Nephron (organoid): ENCODE measurements around the gene CALHM3.

ENCODE experiments used
- H3K27ac Mint-ChIP-seq, 3 experiments: 2 replicates each; pipeline ENCODE4 v1.8.0; 2020; ENCODE audit warnings: mixed read lengths in 3 of 3, mild to moderate bottlenecking in 2 of 3, moderate library complexity in 1 of 3
- H3K27me3 Mint-ChIP-seq: 2 replicates; pipeline ENCODE4 v1.8.0; 2021; ENCODE audit warnings: low read depth, mild to moderate bottlenecking, moderate library complexity, mixed read lengths
- H3K36me3 Mint-ChIP-seq: 2 replicates; pipeline ENCODE4 v1.8.0; 2020; ENCODE audit warnings: low read depth, mixed read lengths
- H3K4me1 Mint-ChIP-seq: 2 replicates; pipeline ENCODE4 v1.8.0; 2020; ENCODE audit warnings: mixed read lengths
- H3K4me3 Mint-ChIP-seq, 3 experiments: 2 replicates each; pipeline ENCODE4 v1.8.0; 2020; ENCODE audit warnings: mild to moderate bottlenecking in 3 of 3, mixed read lengths in 3 of 3, moderate library complexity in 2 of 3
- H3K9me3 Mint-ChIP-seq: 2 replicates; pipeline ENCODE4 v1.8.0; 2020; ENCODE audit warnings: mixed read lengths
- TF ChIP-seq, protein P1 (sequence below), 3 experiments: fragments of 200-600 bp; sonication (generic); IDR thresholded peaks; one replicate each; pipeline ENCODE4 v1.5.0; 2021; ENCODE audit warnings: antibody characterized with exemption in 3 of 3; ENCODE audit not compliant: unreplicated experiment in 3 of 3

CALHM3 gene

DNA sequence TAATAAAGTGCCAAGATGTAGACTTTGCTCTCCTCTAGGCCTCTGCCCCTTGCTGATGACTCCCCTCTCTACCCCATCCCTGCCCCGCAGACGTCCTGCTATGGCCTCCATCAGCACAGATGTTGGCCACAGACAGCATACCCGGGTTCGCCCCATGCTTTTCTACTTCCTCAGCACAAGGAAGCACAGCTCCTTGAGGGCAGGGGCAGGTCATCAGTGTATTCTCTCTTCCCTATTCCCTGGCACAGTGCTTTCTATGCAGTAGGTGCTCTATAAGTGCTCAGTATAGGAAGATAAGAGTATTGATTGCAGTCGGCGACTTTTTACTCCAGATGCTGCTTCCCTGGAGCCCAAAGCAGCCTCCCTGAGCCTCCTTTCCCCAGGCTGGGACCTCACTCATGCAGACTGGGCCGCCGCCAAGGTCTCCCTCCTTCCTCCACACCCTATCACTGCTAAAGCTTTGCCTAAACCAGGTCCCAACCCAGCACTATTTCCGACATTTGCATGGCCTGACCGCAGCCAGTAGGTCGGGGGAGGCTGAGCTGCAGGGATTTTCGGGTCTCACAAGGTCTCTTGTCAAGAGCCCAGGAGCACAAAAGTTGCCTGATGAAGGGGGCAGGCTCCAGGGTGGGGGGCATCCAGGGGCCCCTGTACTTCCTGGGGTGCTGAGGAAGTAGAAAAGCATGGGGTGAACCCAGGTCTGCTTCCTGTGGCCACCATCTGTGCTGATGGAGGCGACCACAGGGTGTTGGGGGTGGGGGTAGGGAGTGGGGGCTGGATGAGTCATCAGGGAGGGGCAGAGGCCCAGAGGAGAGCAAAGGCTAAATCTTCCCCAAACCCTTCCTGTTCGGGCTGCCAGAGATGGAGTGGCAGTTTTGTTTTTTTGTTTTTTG lies 8.0 kb downstream of the CALHM3 start:
- Mint-ChIP-seq H3K4me1 (no peaks in the 10 kb centered on the region), H3K27me3 (peaks cover 12% of the 10 kb centered on the region), H3K4me3 (no peak overlapping the region), H3K27ac (no peak overlapping the region), H3K36me3 (no peaks in the 10 kb centered on the region), H3K9me3 (no peaks in the 10 kb centered on the region)
- TF ChIP-seq, protein P1, sequence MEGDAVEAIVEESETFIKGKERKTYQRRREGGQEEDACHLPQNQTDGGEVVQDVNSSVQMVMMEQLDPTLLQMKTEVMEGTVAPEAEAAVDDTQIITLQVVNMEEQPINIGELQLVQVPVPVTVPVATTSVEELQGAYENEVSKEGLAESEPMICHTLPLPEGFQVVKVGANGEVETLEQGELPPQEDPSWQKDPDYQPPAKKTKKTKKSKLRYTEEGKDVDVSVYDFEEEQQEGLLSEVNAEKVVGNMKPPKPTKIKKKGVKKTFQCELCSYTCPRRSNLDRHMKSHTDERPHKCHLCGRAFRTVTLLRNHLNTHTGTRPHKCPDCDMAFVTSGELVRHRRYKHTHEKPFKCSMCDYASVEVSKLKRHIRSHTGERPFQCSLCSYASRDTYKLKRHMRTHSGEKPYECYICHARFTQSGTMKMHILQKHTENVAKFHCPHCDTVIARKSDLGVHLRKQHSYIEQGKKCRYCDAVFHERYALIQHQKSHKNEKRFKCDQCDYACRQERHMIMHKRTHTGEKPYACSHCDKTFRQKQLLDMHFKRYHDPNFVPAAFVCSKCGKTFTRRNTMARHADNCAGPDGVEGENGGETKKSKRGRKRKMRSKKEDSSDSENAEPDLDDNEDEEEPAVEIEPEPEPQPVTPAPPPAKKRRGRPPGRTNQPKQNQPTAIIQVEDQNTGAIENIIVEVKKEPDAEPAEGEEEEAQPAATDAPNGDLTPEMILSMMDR (IDR thresholded peaks at IDR 0.05; ENCODE audit: unreplicated experiment in 3 of 3): no peak

DNA sequence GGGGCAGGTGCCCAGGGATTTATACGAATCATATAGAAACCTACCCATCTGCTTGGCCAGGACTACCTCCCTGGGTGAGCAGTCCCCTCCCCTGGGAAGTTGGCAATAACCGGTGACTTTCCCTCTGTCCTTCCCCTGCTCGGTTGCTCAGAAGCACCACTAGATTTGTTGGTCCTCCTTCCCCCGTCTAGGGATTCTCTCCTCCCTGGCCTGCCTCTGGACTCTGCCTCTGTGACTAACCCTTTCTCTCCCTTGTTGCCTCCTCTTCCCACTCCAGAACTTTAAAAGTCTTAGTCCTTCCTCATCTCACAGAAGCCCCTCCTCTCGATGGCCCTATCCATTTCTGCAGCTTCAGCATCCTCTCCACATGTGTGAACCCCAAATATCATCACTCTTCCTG lies 9.8 kb downstream of the CALHM3 start:
- no peak overlapping the region for H3K4me3 Mint-ChIP-seq
- TF ChIP-seq, protein P1 (IDR thresholded peaks at IDR 0.05; ENCODE audit: unreplicated experiment in 3 of 3): no peak
- peaks cover 15% of the 10 kb centered on the region for H3K27me3 Mint-ChIP-seq

DNA sequence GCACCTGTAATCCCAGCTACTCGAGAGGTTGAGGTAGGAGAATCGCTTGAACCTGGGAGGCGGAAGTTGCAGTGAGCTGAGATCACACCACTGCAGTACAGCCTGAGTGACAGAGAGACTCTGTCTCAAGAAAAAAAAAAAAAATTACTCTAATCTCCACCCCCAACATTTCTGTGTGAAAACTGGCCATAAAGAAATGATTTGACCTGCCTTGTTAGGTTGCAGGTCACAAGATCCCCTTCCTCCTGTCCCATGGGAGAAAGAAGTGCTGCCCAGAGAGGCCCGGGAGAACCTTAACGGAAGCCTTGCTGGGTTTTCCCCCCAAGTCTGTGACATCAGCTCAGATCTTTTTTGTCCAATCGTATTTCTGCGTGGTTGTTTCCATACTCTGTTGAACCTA lies 11.6 kb downstream of the CALHM3 start:
- Mint-ChIP-seq H3K36me3 (no peaks in the 10 kb centered on the region), H3K9me3 (no peaks in the 10 kb centered on the region), H3K4me3 (no peak overlapping the region), H3K4me1 (no peaks in the 10 kb centered on the region), H3K27me3 (peaks cover 12% of the 10 kb centered on the region), H3K27ac (no peak overlapping the region)
- TF ChIP-seq, protein P1 (IDR thresholded peaks at IDR 0.05; ENCODE audit: unreplicated experiment in 3 of 3): no peak

More for the DNA sequence above, 9.8 kb downstream of the CALHM3 start:
- Mint-ChIP-seq H3K36me3 (no peaks in the 10 kb centered on the region), H3K9me3 (no peaks in the 10 kb centered on the region), H3K27ac (no peak overlapping the region), H3K4me1 (no peaks in the 10 kb centered on the region)

DNA sequence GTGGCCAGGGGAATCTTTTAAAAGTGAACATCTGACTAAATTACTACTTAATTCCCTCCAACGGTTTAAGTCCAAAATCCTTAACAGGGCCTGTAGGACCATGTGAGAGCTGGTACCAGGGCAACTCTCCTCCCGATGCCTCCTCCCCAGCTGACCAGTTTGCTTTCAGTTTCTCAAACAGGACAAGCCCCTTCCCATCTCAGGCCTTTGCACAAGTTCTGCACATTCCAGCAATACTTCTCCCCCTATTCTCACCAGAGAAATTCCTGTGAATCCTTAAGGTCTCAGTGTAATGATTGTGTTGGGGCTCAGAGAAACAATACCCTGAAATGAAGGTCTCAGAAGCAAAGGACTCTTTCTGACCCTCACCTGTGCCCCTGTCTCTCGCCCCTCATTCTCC lies 12.3 kb downstream of the CALHM3 start:
- no peak overlapping the region for H3K27ac Mint-ChIP-seq
- peaks cover 12% of the 10 kb centered on the region for H3K27me3 Mint-ChIP-seq
- H3K4me1 Mint-ChIP-seq: no peaks in the 10 kb centered on the region
- TF ChIP-seq, protein P1 (IDR thresholded peaks at IDR 0.05; ENCODE audit: unreplicated experiment in 3 of 3): no peak
- no peaks in the 10 kb centered on the region for H3K36me3 Mint-ChIP-seq
- H3K9me3 Mint-ChIP-seq: no peaks in the 10 kb centered on the region
- no peak overlapping the region for H3K4me3 Mint-ChIP-seq

DNA sequence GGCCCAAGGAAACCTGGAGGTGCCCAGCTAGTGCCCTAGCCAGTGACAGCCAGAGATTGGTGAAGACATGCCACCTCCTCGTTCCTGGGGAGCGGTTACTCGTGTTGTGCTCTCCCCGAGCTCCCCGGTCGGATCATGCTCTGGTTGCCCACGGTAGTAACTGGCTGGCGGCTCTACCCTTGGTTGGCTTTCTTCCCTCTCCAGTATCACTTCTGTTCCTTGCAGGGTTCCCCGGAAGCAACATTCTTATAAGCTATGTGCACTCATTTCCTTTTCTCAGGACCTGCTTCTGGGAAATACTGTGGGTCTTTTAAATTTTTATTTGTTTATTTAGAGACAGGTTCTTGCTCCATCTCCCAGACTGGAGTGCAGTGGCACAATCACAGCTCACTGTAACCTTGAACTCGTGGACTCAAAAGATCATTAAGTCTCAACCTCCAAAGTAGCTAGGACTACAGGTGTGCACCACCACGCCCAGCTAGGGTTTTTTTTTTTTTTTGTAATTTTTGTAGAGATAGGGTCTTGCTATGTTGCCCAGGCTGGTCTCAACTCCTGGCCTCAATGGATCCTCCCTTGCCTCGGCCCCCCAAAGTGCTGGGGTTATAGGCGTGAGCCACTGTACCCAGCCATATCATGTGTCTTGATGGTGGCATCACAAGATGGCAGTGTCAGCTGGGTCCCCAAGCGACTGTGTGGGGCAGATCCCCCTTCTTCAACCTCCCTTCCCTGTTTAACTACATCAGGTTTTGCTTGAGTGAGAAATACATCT lies 13.4 kb downstream of the CALHM3 start:
- H3K4me3 Mint-ChIP-seq: no peak overlapping the region
- peaks cover 12% of the 10 kb centered on the region for H3K27me3 Mint-ChIP-seq
- no peak overlapping the region for H3K27ac Mint-ChIP-seq
- H3K9me3 Mint-ChIP-seq: no peaks in the 10 kb centered on the region
- TF ChIP-seq, protein P1 (IDR thresholded peaks at IDR 0.05; ENCODE audit: unreplicated experiment in 3 of 3): no peak
- H3K36me3 Mint-ChIP-seq: no peaks in the 10 kb centered on the region
- no peaks in the 10 kb centered on the region for H3K4me1 Mint-ChIP-seq
